Stimulated activated CD8-positive, alpha-beta memory T cell treated with anti-CD3 and anti-CD28 coated beads, Interleukin-4, amount 100 ng/mL, for 24 hours (primary cell): Measurements from ENCODE around the gene DDIT4L.
"Not testable (repeated sequence)": the region's sequence is repeated elsewhere in the genome, so short reads cannot be mapped to it uniquely, and the experiment has no call there.

Experiments
- DNase-seq: peaks from one replicate; pipeline ENCODE4 v3.0.0-alpha.2; 2020; ENCODE audit warnings: low read depth

DDIT4L gene, protein sequence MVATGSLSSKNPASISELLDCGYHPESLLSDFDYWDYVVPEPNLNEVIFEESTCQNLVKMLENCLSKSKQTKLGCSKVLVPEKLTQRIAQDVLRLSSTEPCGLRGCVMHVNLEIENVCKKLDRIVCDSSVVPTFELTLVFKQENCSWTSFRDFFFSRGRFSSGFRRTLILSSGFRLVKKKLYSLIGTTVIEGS

DNA sequence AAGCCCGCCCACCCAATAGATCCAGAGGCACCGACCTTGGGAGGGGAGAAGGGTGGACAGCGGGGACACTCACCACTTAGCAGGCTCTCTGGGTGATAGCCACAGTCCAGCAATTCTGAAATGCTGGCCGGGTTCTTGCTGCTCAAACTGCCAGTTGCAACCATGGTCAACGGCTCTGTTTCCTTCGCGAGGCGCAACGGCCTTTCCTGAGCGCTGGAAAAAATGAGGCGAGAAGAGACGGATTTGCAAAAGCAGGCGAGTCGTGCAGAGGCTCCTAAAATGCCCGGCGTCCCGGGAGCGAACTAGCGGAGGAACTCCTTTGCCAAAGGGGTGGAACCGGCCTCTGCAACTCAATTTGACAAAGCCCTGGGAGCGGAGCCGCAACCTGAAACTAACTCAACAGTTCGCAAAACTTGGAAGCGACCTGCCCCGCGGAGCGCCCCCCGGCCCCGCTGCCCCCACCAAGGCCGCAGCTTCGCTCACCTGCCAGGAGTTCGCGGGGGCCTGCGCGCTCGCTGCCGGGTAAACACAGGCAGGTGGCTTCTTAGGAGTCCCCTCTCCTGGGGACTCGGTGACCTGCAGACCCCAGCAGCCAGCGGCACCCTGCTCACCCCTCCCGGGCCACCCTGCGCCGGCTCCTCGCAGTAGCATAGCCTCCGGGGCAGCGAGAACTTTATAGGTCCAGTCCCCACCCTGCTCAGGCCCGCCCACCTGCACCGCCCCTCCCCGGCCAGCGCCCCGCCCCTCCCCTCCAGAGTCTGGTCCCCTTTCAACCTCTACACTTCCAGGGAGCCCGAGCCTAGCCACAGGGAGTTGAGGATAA is at the start of gene DDIT4L:
Gene DDIT4L, minus strand, starts transcription at position 649 of the 823 bp plus-strand sequence. Its CDS starts 485 bp downstream, at position 164.
- DNase-seq, result peak; percentile 9

DNA sequence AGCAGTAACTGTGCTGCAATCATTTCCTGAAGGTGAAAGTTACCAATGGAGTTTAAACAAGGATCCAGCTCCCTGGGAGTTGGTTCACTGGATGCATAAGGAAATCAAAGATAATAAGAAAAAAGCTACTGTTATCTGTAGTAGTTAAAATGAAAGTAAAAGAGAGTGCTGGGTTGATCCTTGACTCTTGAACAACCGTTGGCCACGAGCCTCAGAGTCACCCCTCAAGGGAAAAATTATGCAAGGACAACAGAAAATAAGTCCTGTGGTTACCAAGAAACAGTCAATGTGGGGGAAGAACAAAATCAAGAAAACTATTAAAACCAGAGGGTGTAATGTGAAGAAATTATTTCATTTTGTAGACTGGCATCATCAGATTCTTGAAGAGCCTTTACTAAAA is 49.7 kb upstream of the DDIT4L start:
- DNase-seq, result no peak

DNA sequence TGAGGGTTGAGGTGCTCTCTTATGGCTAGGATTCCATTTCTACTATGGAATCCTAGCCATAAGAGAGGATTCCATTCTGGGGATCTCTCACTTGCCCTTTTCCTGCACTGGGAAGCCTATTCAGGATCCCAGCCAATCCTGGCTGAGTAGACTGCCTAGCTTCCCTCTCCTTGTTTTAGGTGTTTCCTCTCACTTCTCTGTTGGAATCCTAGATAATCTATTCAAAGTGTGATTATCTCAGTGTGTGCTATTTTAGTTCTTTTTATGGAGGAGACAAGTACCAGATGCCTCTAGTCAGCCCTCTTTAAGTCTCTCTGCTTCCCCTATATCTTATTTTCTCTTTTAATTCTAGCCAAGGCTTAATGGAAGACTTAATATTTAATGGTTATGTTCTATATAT is 34.5 kb upstream of the DDIT4L start:
- no peak for DNase-seq

DNA sequence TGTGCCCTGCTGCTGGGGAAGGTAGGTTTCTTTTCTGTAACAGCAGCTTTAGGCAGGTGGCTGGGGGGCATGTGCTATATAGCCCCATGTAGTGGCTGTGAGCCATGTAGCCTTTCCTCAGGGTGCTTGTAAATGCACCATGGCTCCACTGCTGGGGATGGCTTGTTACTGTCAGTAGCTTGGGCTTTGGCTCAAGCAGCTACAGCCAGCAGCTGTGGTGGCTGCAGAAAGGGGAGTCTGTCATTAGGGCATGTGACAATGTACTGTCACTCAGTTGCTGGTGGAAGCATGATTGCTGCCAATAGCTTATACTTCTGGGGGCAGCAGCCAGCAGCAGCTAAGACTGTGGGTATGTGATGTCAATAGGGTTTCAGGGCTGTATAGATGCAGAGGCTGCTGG is 33.9 kb upstream of the DDIT4L start:
- no peak for DNase-seq

DNA sequence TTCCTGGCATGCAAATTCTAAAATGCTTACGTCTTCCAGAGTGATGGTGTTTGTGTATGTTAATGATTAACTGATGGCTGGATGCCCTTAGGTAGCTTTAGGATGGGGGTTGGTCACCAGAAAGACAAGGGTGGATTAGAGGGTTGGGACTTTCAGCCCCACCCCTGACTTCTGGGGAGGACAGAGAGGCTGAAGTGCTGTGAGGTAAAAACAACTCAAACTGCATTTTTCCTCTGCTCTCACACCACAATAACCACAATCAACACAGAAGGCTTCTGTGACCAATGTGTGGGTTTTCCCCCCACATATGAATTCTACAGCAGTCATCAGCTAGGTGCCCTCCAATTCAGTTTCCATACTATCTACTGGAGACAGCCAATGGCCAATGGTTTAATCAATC is 18.7 kb upstream of the DDIT4L start:
- no peak for DNase-seq

DNA sequence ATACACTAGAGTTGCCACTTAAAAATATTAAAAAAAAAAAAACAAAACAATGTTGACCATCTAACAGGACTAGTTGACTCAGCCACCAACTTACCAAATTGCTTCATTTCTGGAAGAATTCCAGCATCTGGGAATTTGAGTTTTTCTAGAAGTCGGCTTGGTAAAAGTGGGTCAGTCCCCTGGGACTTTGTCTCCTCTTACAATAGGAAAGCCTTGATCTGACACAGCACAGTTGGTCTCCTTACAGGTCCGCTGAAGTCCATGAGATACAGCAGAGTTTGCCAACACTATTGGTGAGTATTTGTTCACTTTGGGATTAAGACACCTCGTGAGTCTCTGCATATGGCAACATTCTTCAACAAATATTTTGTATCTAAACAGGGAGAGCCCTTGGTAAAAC is 18.2 kb upstream of the DDIT4L start:
- no peak for DNase-seq

DNA sequence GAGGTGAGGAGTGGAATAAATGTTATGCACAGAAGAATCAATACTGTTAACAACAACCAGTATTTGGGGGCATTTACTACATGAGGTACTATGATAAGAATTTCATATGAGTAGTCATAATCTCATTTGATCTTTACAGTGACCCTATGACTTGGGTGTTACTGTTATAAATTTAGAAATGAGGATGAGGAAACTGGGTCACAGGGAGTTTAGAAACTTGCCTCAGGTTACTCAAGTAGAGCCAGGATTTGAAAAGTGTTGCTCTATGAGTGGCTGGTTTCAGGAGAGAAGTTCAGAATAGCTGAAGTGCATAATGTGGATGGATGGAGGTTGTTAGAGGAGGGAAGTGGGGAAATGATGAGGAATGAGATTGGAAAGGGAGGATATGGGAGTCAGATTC is 16.6 kb upstream of the DDIT4L start:
- DNase-seq, result no peak

DNA sequence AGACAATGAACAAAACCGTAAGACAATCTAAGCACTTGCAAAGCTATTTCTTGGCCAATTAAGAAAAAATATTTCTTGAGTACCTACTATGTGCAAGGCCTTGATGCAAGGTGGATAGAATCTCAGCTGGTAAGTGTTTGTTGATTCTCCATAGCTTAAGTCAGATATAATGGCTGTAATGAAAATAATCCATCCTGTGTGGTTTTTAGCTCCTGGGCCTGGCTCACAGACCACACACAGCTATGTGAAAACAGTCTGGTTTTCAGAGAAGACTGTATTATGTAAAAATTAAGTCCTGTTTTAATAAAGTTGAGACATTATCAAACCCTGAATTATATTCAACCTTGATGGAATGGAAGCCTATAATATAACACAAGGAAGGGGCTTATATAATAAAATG is 7.8 kb upstream of the DDIT4L start:
- no peak for DNase-seq

DNA sequence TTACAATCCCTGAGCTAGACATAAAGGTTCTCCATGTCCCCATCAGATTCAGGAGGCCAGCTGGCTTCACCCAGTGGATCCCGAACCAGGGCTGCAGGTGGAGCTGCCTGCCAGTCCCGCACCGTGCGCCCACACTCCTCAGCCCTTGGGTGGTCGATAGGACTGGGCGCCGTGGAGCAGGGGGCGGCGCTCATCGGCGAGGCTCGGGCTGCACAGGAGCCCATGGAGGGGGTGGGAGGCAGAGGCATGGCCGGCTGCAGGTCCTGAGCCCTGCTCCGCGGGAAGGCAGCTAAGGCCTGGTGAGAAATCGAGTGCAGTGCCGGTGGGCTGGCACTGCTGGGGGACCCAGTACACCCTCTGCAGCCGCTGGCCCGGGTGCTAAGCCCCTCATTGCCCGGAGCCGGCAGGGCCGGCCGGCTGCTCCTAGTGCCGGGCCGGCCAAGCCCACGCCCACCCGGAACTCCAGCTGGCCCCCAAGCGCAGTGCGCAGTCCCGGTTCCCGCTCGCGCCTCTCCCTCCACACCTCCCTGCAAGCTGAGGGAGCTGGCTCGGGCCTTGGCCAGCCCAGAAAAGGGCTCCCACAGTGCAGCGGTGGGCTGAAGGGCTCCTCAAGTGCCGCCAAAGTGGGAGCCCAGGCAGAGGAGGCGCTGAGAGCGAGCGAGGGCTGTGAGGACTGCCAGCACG is 6.3 kb upstream of the DDIT4L start:
- DNase-seq, result not testable (repeated sequence)

DNA sequence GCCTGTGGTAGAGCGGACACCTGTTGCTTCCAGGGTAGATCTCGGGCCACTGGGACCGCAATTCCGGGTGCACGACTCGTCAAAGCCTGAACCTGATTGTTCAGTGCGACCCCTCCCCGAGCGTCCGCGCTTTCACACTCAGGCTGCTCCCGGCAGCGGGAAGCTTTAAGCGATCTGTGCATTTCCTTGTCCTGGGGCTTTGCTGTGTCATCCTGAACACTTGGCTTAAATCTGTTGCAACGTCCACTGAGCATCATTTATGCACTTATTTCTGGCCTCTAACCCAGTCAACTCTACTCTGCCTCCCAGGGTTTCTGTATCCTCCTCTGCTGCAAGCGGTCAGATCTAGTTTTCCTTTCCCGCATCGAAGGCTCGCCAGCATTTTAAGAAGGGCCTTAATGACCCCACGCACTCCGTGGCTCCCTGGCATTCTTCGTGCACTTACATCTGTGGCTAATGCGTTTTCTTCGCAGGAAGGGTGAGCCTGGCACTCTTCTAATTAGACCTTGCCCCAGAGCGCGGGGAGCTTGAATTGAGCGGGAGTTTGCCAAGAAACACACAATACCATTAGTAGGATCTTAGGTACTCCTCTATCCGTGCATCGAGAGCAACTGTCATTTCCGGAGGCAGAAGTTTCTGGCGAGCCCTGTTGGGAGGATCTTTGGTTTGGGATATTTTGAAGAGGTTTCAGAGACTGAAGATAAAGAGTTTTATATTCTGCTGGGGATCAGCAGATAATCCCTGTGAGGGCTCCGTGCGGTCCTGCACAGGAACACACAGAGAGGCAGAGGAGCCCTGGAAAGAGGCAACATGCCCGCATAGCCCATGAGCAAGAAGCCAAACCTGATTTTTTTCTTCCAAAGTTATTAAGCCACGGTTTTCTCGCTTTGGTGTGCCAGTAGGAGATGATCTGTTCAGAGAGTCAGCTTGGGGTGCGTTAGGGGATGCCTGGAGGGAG is 654 bp upstream of the DDIT4L start:
- DNase-seq, result no peak

DNA sequence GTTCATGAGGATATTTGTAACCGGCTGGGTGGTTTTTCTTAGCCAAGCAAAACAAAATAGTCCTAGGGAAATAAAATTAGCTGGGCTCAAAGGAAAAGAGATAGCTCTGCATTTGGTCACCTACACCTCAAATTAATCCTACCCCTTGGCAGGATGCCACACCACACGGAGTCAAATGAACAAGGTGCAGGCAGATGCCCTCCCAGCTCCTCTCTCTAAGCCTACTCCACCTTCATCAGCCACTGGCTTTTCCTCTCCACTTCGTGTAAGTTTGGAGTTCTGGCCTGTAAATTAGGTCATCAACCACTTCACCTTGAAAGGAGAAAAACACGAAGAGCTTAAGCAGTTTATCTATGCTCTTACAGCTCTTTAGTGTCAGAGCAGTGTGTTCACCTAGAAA is 1.4 kb downstream of the DDIT4L start:
- no peak for DNase-seq

DNA sequence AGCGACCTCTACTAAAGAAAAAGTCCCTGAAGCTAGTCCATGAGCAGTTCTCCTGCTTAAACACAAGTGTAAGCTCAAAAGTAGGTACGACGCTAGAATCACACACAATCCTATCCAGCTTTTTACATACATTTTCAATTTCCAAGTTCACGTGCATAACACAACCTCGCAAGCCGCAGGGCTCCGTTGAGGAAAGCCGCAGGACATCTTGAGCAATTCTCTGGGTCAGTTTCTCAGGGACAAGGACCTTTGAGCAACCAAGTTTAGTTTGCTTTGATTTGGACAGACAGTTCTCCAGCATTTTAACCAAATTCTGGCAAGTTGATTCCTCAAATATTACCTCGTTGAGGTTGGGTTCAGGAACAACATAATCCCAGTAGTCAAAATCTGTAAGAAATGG is 2.5 kb downstream of the DDIT4L start:
- DNase-seq, result no peak

DNA sequence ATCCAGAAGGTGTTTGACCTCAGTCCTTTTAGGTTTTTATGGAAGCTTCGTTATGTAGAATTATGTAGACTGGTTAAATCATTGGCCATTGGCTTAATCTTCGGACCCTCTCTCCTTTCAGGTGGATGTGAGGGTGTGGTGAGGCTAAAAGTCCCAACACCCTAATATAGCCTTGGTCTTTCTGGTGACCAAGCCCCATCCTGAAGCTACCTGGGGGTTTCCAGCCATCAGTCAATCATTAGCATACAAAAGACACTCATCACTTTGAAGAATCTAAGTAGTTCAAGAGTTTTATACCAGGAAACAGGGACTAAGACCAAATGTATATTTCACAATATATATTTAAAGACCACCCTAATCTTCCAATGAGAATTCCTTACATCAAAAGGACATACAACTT is 5.5 kb downstream of the DDIT4L start:
- DNase-seq, result no peak

DNA sequence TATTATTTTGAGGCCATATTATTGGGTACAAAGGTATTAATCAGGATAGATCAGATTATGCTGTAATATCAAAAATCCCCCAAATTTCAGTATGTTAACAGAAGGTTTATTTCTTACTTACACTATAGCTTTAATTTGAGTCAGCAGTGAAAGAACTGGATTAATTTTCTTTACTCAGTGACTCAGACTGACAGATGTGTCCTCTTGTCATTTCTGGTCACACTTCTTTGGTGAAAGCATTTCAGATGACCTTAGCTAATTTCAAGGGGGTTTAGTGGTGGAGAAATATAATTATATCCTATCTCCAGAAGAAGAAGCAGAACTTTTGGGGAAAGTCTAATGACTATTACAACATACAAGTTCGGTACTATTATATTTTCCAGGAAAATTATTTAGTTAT is 12.4 kb downstream of the DDIT4L start:
- no peak for DNase-seq

DNA sequence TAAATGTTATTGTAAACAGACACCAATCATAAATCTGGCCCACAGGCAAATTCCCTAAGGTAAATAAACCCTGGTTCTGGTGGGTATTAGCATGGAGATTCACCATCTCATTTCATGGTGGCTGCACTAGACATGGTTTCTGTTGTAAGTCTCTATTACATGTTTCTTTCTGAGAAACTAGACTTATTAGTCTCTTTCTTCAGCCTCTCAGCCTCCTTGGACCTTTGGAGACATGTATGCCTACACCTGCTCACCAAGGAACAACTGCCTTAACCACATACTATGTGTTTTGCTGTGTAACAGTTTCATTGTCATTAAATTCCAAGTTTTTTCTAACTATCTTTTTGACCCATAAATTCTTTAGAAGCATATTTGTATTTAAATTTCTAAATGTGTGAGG is 13.1 kb downstream of the DDIT4L start:
- no peak for DNase-seq

DNA sequence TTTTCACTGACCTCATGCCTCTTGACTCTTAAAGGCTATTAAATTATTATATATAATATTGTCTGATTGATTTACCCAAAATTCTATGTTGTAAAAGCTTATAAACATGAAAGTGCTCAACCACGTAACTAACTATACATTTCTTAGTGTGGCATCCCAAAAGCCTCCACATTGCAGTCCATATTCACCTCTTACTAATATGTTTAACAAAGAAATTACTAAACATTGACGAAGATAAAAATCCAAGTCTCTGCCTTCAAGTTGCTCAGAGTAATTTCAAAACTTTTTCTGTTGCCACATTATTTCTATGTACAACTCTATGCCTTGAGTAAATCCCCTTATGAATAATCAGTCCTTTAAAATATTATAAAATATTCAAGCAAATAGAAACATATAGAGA is 14.4 kb downstream of the DDIT4L start:
- no peak for DNase-seq

DNA sequence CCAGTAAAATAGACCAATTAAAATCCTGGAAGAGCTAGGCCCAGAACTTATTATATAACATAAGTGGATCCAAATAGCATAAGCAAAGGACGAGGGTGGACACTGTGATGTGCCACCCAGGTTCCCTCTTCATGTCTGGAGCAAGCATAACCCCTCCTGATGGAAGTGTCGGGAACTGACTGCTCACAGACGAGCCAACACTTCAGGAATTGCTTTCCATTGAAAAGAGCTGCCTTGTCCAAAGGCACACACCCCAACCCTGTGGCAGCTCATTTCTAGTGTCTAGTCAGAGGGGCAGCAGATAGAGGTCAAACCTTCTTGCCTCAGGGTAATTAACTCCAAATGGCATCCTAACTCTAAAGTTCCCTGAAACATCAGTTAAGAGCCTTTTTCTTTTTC is 15.3 kb downstream of the DDIT4L start:
- DNase-seq, result no peak

DNA sequence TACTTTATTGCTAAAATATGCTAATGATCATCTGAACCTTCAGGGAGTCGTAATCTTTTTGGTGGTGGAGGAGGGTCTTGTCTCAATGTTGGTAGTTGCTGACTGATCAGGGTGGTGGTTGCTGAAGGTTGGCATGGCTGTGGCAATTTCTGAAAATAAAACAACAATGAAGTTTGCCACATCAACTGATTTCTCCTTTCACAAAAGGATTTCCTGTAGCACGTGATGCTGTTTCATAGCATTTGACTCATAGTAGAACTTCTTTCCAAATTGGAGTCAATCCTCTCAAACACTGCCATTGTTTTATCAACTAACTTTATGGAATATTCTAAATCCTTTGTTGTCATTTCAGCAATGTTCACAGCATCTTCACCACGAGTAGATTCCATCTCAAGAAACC is 19.3 kb downstream of the DDIT4L start:
- no peak for DNase-seq

DNA sequence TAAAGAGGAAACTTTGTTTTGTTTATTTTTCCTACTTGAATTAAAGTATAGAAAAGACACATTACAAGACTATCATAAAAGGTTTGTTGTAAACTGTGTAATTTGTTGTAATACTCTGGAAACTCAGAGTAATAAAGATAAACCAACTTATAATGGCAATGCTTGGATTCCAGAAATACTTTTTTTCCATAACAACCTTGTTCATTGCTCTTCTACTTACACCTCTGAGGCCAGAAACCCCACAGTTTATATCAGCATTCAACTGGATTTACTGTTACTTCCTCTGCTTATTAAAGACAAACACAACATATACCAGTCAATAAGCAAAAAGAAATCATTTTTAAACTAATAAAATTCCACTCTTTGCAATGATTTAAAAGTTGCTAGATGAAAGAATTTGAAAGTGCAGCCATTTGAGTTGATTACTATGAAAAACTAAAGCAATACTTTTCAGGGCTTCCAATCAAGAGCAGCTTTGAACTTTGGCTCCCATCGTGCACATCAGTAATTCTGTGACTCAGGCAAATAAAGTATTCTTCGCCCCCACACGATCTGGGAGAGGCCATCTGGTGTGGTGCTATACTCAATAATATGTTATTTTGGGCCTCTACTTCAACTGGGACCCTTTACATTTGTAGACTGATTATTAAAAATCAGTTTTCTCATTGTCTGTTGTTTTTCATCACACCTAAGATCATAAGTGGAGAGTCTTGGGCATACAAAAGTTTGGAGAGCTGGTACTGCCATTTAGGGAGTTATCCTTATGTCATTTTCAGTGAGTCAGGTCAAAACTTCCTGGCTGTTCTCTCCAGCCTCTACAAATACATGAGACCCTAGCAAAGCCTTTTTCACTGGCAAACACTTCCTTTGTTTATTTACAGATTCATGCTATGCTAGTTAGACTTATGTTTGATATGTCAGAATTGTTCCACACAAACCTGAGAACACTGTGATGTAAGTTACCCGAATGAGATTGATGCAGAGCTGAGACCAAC is 20.5 kb downstream of the DDIT4L start:
- no peak for DNase-seq

DNA sequence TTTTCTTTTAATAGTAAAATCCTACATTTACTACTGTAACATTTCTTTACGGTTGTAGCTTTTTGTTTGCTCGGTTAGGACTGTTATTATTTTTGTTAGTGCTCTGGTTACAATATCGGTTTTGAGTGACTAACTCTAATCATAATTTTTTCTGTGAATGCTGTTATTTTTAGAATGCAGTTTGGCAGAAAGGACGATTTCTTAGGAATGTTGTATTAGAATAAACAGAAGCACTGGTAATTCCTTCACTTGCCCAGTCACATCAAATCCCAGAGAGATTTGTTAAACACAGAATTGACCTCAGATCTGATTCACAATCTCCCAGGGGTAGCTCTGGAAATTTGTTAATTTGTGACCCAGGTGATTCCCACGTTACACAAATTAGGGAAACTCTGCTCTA is 21.7 kb downstream of the DDIT4L start:
- DNase-seq, result no peak
